ENCODE results near the gene VTI1A.

GRCh38 chr10:112738606-112739591 lies 291.9 kb downstream of the VTI1A start:
- TF ChIP-seq CTCF (IDR thresholded peaks at IDR 0.05), result no peak
- no peak for TF ChIP-seq POLR2A (IDR thresholded peaks at IDR 0.05)
